Fibroblast of skin of right biceps (primary cell): ENCODE data around the gene MTHFR.
A peak's percentile ranks its signal among the peaks of the same experiment; 100 is the strongest.
"Not testable (repeated sequence)": the region's sequence is repeated elsewhere in the genome, so short reads cannot be mapped to it uniquely, and the experiment has no call there.

Experiments
- DNase-seq: peaks from one replicate; pipeline ENCODE4 v3.0.0-alpha.2; 2013

Gene MTHFR

GRCh38 chr1:11831945-11832725 is 26.4 kb upstream of the MTHFR start:
- no peak for DNase-seq

GRCh38 chr1:11828511-11828910 is 22.7 kb upstream of the MTHFR start:
- DNase-seq, result no peak

DNA sequence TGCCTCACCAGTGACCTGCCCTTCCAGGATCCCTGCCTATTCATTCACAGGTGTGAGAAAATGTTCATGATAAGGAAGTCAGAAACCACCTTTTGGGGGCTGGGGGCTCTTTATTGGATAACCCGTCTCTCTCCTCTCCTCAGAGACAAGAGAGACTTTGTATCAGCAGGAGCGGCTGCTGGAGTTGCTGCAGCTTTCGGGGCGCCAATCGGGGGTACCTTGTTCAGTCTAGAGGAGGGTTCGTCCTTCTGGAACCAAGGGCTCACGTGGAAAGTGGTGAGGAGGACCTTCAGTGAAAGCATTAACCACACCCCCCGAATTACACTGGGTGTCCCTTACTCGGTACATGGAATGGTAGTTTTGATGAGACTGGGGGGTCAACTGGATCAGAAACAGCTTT is 21.2 kb upstream of the MTHFR start:
- no peak for DNase-seq

- DNase-seq, result no peak
These were observed 19.4 kb upstream of the MTHFR start for GRCh38 chr1:11825131-11825530.

GRCh38 chr1:11823366-11824137 is 17.8 kb upstream of the MTHFR start:
- no peak for DNase-seq

DNA sequence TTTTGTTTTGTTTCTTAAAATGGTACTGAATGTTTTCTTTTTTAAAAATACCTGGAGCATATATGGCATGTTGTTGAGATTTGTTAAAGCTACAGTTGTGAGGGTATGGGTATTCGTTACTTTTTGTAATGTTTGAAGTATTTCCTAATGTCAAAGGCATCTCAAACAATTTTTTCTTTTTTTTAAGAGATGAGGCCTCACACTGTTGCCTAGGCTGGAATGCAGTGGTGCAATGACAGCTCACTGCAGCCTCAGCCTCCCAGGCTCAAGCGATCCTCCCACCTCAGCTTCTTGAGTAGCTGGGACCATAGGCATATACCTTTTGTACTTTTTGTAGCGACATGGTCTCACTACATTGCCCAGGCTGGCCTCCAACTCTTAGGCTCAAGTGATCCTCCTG is 16.3 kb upstream of the MTHFR start:
- peak; percentile 14 for DNase-seq

DNA sequence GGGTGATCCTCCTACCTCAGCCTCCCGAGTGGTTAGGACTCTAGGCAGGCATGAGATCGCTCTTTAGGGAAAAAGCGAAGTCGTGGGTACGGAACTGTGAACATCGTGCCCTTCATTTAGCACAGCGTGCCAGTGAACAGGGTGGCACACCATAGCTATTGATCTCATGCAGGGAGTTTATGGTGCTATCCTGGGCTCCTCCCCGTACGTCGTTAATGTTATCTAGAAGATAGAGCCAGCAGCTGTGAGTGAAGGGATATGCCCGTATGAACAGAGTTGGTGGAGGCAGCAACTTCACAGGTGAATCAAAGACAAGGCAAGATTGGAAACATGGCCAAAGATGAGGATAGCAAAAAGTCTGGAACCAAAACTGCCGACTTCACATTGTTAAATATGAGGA is 11.4 kb upstream of the MTHFR start:
- no peak for DNase-seq

GRCh38 chr1:11813021-11813420 is 7.3 kb upstream of the MTHFR start:
- no peak for DNase-seq

DNA sequence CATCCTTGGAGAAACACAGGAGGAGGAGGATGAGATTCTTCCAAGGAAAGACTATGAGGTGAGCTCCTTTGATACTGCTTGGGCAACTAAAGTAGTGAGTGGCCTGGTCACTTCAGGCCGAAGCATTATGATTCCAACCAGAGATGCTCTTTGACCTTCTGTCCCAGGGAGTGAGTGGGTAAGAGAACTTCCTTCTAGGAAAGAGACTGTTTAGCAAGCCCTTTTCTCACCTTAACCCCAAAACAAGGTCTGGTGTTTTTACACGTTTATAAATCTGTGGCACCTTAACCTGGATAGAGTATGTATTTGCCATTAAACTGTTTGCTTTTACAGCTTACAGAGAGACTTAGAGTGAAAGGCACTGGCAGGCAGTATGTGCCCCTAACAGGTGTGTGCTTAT is 1.4 kb upstream of the MTHFR start:
- DNase-seq, result no peak

DNA sequence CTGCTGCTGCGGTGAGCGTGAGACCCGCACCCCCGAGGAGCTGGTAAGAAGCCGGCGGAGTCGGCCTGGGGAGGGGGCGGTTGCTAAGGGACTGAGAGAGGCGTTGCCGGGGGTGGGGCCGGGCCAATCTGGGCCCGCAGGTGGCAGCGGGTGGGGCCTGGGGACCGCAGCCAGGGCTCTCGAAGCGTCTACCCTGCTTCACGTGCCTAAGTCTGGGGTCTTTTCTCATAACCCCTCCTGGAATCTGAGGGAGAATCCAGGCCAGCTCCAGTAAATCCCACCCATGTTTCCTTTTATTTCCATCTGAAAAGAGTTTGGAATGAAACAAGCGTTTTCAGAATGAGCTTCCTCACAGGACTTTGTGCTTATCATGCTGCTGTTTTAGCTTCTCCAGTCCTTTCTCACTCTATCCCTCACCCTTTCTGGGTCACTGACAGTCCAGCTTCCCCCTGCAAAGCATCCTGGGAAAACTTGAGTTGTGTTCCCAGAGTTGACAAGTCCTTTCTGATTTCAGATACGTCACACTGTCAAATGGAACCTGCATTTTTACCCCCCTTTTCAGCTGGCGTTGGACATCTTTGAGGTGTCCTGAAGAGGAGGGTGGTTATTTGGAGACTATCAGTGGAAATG is 658 bp upstream of the MTHFR start:
- no peak for DNase-seq

- DNase-seq, result peak; percentile 22
These were observed 920 bp downstream of the MTHFR start for GRCh38 chr1:11804666-11805421.

DNA sequence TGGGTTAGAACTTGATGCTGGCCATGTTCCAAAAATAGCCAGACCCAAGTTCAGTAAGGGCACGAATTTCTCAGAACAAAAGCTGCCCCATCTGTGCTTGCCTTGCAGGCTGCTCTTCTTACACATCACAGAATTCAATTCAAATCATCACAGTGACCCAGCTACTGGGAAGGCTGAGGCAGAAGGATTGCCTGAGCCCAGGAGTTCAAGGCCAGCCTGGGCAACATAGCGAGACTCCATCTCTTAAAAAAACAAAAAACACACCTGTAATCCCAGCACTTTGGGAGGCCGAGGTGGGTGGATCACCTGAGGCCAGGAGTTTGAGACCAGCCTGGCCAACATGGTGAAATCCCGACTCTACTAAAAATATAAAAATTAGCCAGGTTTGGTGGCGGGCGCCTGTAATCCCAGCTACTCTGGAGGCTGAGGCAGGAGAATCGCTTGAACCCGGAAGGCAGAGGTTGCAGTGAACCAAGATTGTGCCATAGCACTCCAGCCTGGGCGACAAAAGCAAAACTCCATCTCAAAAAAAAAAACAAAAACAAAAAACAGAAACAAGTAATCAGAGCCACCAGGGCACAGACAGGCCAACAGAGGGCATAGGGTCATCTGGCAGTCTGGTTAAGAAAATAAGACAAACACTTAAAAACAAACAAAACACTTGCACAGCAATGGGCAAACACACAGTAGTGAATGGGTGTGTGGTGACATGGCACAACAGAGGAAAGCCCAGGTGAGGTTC is 1.7 kb downstream of the MTHFR start:
- not testable (repeated sequence) for DNase-seq

DNA sequence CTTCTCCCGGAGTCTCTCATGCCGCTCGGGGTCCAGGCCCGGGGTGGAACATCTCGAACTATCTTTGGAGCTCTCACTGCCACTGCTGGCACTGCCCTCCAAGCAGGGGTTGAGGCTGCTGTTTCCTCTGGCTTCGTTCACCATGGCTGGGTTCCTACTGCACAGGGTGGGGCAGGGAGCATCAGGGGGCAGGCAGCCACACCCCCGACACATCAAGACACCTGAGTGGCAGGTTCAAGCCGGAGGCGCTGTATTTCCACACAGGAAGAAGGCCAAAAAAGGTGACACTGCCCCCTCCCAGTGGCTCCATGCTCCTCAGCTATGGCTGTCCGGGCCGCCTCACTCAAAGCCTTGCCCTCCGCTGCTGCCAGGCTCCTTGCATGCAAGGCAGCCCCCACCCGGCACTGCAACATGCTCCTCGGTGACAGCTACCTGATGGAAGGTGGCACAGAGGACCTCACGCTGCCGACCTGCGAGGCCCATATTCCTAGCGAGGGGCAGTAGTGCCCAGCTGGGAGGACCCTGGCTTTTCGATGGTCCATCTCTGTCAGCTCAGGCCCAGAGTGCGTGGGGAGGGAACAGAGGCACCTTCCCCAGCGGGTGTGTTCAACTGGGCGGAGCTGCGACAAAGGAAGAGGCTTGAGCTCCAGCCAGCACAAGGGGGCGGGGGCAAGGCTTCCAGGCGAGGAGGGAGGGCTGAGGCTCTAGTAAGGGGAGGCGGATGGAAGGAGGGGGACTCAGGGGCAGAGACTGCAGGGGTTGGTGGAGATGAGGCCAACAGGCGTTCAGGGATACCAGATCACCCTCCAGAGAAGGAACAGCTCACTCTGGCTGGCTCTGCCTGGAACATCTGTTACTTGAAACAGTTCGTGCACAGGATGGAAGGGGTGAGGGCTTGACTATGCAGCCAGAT is 2.5 kb downstream of the MTHFR start:
- DNase-seq, result peak; percentile 92

GRCh38 chr1:11802616-11802972 is 3.2 kb downstream of the MTHFR start:
- no peak for DNase-seq

DNA sequence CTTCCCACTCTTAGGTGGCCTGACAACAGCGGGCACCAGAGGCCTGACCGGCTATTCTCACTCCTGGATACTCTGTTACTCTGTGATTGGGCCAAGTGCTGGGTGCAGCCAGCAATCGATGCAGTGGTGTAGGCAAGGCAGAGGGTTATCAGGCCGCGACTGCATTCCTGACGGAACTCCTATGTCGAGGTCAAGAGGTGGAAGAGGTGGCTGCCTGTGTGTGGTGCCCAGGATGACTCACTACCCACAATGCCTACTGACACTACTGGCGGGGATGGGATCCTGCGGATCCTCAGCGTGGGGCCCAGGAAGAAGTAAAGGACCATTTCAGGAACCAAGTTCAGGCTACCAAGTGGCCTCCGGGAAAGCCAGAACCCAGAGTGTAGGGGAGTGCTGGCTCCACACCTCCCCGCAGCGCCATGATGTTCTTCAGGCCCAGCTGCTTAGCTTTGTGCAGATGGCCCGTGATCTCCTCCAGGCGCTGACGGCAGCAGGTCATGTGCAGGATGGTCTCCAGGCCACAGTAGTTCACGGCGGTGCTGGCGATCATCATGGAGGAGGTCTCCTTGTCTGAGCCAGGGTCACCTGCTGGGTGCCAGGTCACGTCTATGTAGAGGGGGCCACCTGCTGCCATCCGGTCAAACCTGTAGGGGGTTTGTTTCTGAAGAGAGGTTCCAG is 4.9 kb downstream of the MTHFR start:
- DNase-seq, result no peak

GRCh38 chr1:11800391-11800755 is 5.4 kb downstream of the MTHFR start:
- DNase-seq, result no peak

DNA sequence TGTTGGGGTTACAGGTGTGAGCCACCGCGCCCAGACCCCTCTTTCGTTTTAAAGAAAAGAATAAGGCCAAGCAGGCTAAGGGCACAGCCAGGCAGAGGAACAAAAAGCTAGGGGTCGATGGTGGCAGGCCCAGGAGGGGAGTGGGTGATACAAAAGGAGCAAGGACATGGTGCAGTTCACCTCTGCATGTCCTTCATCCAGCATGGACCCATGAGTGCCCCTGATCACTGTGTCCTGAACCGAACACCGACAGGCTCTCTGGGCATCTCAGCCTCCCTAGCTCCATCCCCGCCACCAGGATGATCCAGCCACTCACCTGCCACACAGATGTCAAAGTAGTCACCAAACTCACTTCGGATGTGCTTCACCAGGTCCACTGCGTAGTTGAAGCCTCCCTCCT is 5.9 kb downstream of the MTHFR start:
- no peak for DNase-seq

GRCh38 chr1:11799099-11799498 is 6.7 kb downstream of the MTHFR start:
- no peak for DNase-seq

DNA sequence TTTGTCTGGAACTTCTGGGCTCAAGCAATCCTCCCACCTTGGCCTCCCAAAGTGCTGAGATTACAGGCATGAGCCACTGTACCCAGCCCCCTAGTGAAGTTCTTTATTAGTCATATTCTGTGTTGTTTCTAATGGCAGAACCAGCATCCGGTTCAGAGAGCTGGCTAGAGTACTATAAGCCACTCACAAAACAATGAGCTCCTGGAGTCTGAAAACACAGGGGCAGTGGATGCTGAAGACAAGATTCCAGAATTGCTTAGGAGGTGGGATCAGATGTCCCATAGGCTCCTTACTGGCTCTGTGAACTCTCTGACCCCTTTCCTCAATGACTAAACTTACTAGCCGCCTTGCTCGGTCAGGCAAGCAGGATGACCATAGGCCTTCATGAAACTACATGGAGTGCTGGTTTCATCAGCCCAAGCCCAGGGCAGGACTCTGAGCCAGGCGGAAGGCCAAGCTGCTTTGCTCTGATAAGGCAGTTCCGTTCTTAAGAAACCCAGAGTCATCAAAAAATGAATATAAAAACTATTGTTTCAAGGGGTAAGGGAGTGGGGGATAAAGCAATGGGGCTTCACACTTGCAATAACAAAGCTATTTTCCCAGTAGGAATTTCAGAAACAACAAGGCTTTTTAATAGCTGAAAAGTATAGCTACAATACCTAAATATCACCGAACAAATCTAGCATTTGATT is 8.1 kb downstream of the MTHFR start:
- DNase-seq, result no peak
